Neural progenitor cell (in vitro differentiated cells): ENCODE data around the gene ZDBF2.
"Not testable (repeated sequence)": the region's sequence is repeated elsewhere in the genome, so short reads cannot be mapped to it uniquely, and the experiment has no call there.

Experiments used
- CTCF ChIP-seq: fragments of 200-600 bp; sonication (generic); IDR thresholded peaks from 2 replicates; pipeline ENCODE4 v1.5.1; 2017; ENCODE audit warnings: antibody characterized with exemption, mild to moderate bottlenecking
- EZH2 ChIP-seq: fragments of 200-600 bp; sonication (generic); IDR thresholded peaks from 2 replicates; pipeline ENCODE4 v1.6.1; 2017; ENCODE audit warnings: antibody characterized with exemption, mild to moderate bottlenecking, moderate library complexity
- EZH2phosphoT487 ChIP-seq: fragments of 200-600 bp; sonication (generic); IDR thresholded peaks from 2 replicates; pipeline ENCODE4 v1.6.1; 2017; ENCODE audit warnings: antibody characterized with exemption

- TF ChIP-seq CTCF, EZH2, EZH2phosphoT487: not testable (repeated sequence)
Measured at GRCh38 chr2:206299608-206300007, 25.1 kb downstream of the ZDBF2 start.
